ENCODE results near the gene THRSP.

GRCh38 chr11:78081583-78081982, 17.9 kb downstream of the THRSP start:
- no peak for TF ChIP-seq EP300 (IDR thresholded peaks at IDR 0.05)
- TF ChIP-seq CTCF (IDR thresholded peaks at IDR 0.05), result no peak
- no peak for TF ChIP-seq POLR2AphosphoS5 (IDR thresholded peaks at IDR 0.05)

Data from stomach (tissue), 4 donors.